ENCODE data around the gene MRNIP. TPM values are rescaled to one million over a fixed set of nuclear protein-coding genes. Genes with fewer than 3 reads are reported as not detected.

The MRNIP gene
- polyA plus RNA-seq, 2 of the 4 experiments (the other 2 are of a cell fraction), result 21.4 to 29.7 TPM

DNA sequence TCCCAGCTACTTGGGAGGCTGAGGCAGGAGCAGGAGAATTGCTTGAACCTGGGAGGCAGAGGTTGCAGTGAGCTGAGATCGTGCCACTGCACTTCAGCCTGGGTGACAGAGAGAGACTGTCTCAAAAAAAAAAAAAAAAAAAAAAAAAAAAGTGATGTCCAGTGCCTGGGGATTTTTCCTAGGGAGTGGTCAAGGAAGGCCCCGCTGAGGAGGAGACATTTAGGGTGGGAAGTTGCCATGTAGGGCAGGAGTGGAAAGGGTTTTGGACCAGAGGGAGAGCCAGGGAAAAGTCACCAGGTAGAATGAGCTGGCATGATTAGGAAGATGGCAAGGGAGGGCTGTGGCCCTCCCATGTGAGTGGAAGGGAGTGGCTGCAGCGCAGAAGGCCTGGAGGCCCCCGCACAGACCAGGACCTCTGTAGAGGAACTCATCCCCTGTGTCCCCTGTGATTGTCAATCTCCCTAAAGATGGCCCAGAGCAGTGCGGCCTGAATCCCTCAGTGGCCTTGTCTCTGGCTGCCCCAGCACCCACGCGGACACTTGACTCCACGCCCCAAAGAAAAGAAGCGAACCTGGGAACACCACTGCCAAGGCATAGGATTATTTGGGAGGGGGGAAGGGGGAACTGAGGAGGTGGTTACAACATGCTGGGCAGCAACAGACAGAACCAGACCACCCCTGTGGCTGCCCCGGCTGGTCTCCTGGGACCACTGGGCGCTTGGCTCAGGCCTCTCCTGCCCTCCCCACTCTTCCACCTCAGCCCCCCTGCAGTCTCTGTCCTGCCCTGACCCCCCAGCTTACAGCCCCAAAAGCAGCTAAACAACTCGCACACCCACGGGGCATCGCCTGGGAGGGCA is 40.5 kb downstream of the MRNIP start:
- peaks cover 37% of the 10 kb centered on the region for H3K4me1 ChIP-seq
- peak overlapping the region; percentile 19; the same call in 2 of the 3 replicates for H3K4me3 ChIP-seq
- DNase-seq (ENCODE audit: low read depth in 1 of 2, low spot score in 1 of 2) (no peak), FAIRE-seq (no peak), ATAC-seq (peak; percentile 0; a peak in 3 of 6 replicates)
- no peaks in the 10 kb centered on the region for H3K9me3 ChIP-seq
- CTCF ChIA-PET, result interaction anchor here (3.1 to 4.8 kb wide), 3 partner anchors 16 to 55 kb away, joined by 8 to 27 read pairs (median 12); no protein-coding TSS in a partner anchor
- peak overlapping the region; percentile 95 to 98 for H3K27ac ChIP-seq
- 61% methylated on average over 9 of the region's 14 CpGs for WGBS (ENCODE audit: missing lambda C conversion rate)
- no peak for TF ChIP-seq POLR2AphosphoS2 (conservative IDR thresholded peaks at IDR 0.05; ENCODE audit: low read length)
- TF ChIP-seq FOSB (CRISPR knock-in tag; IDR thresholded peaks at IDR 0.05), result 0 out of 2 replicates have a peak, but pooled peaks have one; percentile 31
- TF ChIP-seq SREBF2 (IDR thresholded peaks at IDR 0.05), result no peak
- peak; percentile 27; the same call in 1 of the 2 replicates for TF ChIP-seq TP53 (CRISPR knock-in tag; IDR thresholded peaks at IDR 0.05)
- TF ChIP-seq, protein P1, sequence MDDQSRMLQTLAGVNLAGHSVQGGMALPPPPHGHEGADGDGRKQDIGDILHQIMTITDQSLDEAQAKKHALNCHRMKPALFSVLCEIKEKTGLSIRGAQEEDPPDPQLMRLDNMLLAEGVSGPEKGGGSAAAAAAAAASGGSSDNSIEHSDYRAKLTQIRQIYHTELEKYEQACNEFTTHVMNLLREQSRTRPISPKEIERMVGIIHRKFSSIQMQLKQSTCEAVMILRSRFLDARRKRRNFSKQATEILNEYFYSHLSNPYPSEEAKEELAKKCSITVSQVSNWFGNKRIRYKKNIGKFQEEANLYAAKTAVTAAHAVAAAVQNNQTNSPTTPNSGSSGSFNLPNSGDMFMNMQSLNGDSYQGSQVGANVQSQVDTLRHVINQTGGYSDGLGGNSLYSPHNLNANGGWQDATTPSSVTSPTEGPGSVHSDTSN (IDR thresholded peaks at IDR 0.05), result no peak
- TF ChIP-seq, protein P2, sequence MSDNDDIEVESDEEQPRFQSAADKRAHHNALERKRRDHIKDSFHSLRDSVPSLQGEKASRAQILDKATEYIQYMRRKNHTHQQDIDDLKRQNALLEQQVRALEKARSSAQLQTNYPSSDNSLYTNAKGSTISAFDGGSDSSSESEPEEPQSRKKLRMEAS (IDR thresholded peaks at IDR 0.05), result no peak
- H3K4me2 ChIP-seq, result peak overlapping the region; percentile 96
- POLR2A ChIA-PET, result interaction anchor here (1.0 kb wide), 1 partner anchor 11 kb away, joined by 4 read pairs; no protein-coding TSS in a partner anchor

DNA sequence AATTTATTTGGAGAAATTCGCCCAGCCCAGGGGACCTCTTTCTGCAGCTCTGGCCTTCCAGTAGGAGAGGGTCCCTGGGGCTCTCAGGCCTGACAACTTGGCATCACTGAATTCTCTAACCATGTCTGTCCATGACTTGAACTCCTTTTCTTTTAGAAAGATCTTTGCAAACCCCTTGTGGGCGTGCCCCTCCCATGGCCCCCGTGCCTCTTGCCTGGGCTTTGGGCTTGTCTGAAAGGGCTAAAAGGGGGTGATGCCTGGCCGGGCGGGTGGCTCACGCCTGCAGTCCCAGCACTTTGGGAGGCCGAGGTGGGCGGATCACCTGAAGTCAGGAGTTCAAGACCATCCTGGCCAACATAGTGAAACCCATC is 41.2 kb downstream of the MRNIP start:
- ATAC-seq (no peak), DNase-seq (ENCODE audit: low read depth in 1 of 2, low spot score in 1 of 2) (no peak), FAIRE-seq (no peak)
- no peak overlapping the region for H3K4me3 ChIP-seq
- TF ChIP-seq TFCP2L1 (CRISPR knock-in tag; IDR thresholded peaks at IDR 0.05), result no peak
- no peak for TF ChIP-seq CHD4 (IDR thresholded peaks at IDR 0.05; ENCODE audit: borderline replicate concordance)
- TF ChIP-seq, protein P3, sequence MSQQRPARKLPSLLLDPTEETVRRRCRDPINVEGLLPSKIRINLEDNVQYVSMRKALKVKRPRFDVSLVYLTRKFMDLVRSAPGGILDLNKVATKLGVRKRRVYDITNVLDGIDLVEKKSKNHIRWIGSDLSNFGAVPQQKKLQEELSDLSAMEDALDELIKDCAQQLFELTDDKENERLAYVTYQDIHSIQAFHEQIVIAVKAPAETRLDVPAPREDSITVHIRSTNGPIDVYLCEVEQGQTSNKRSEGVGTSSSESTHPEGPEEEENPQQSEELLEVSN (IDR thresholded peaks at IDR 0.05; ENCODE audit: borderline replicate concordance, low read depth), result no peak
- TF ChIP-seq, protein P4, sequence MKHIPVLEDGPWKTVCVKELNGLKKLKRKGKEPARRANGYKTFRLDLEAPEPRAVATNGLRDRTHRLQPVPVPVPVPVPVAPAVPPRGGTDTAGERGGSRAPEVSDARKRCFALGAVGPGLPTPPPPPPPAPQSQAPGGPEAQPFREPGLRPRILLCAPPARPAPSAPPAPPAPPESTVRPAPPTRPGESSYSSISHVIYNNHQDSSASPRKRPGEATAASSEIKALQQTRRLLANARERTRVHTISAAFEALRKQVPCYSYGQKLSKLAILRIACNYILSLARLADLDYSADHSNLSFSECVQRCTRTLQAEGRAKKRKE (CRISPR knock-in tag; IDR thresholded peaks at IDR 0.05; ENCODE audit: low read depth), result no peak
- no peak for TF ChIP-seq POLR2AphosphoS2 (conservative IDR thresholded peaks at IDR 0.05; ENCODE audit: low read length)
- TF ChIP-seq MAZ (IDR thresholded peaks at IDR 0.05; ENCODE audit: borderline replicate concordance, low read depth, low read length), result no peak
- no peak for TF ChIP-seq TP53 (CRISPR knock-in tag; IDR thresholded peaks at IDR 0.05)
- no peak for TF ChIP-seq CHD2 (IDR thresholded peaks at IDR 0.05; ENCODE audit: low read length, partially characterized antibody)
- no peak for TF ChIP-seq KDM5A (IDR thresholded peaks at IDR 0.05)
- TF ChIP-seq FOSB (CRISPR knock-in tag; IDR thresholded peaks at IDR 0.05), result no peak
- TF ChIP-seq RNF2 (IDR thresholded peaks at IDR 0.05; ENCODE audit: borderline replicate concordance, low read depth), result no peak
- no peak for TF ChIP-seq HOXB13 (CRISPR knock-in tag; IDR thresholded peaks at IDR 0.05; ENCODE audit: low read depth)
- no peak for TF ChIP-seq ZSCAN20 (CRISPR knock-in tag; IDR thresholded peaks at IDR 0.05)
- TF ChIP-seq, protein P5, sequence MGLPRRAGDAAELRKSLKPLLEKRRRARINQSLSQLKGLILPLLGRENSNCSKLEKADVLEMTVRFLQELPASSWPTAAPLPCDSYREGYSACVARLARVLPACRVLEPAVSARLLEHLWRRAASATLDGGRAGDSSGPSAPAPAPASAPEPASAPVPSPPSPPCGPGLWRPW (IDR thresholded peaks at IDR 0.05), result no peak
- no peak for TF ChIP-seq EP300 (IDR thresholded peaks at IDR 0.05)
- TF ChIP-seq ESRRA (IDR thresholded peaks at IDR 0.05; ENCODE audit: borderline replicate concordance, low read length), result no peak
- H3K9me3 ChIP-seq, result no peaks in the 10 kb centered on the region
- CTCF ChIA-PET, result interaction anchor here (3.6 kb wide), 1 partner anchor 20 kb away, joined by 12 read pairs; no protein-coding TSS in a partner anchor
- peak overlapping the region; percentile 96; the same call in 1 of the 3 replicates for H3K4me2 ChIP-seq
- POLR2A ChIA-PET, result no interaction called here
- WGBS (ENCODE audit: missing lambda C conversion rate), result 89% methylated on average over 8 of the region's 8 CpGs
- peak overlapping the region; percentile 95 to 98; a peak in 4 of 6 replicates for H3K27ac ChIP-seq
- peaks cover 30% of the 10 kb centered on the region for H3K4me1 ChIP-seq
